Left lung (tissue), 10 donors: ENCODE measurements around the gene MOV10L1. TPM values are rescaled to one million over a fixed set of nuclear protein-coding genes. Genes with fewer than 3 reads are reported as not detected.

ENCODE experiments used
- ATAC-seq: fragments of 200-7000 bp; cut with Tn5 transposase; one replicate; pipeline ENCODE4 v1.9.1; 2020; ENCODE audit warnings: moderate library complexity
- DNase-seq, 4 donors: peaks; one replicate each; pipeline ENCODE4 v3.0.0-alpha.2; 2013 to 2020
- H3K27ac ChIP-seq, 2 donors: fragments of 200-600 bp; sonication (generic) in 1 of 2; one replicate each; pipeline versions ENCODE4 v1.5.0 to v1.8.0; 2020 to 2021
- H3K27me3 ChIP-seq, 2 donors: fragments of 200-600 bp; sonication (generic) in 1 of 2; one replicate each; pipeline versions ENCODE4 v1.5.0 to v1.8.0; 2020 to 2021
- H3K36me3 ChIP-seq, 2 donors: fragments of 200-600 bp; sonication (generic) in 1 of 2; one replicate each; pipeline versions ENCODE4 v1.5.0 to v1.8.0; 2020 to 2021
- H3K4me1 ChIP-seq, 2 donors: fragments of 200-600 bp; one replicate each; pipeline ENCODE4 v1.8.0; 2021
- H3K4me3 ChIP-seq, 2 donors: fragments of 200-600 bp; sonication (generic) in 1 of 2; one replicate each; pipeline versions ENCODE4 v1.5.0 to v1.8.0; 2020 to 2021; ENCODE audit warnings: mild to moderate bottlenecking in 1 of 2
- H3K9me3 ChIP-seq, 2 donors: fragments of 200-600 bp; sonication (generic) in 1 of 2; one replicate each; pipeline versions ENCODE4 v1.5.0 to v1.8.0; 2020 to 2021
- intact Hi-C, 2 donors: fragments of 100-400 bp; cut with DNase I; formaldehyde crosslinking; loops; one replicate each; pipeline versions ENCODE4 v1.11.2 to v1.14.2; 2022
- polyA plus RNA-seq, 6 donors: library from polyadenylated mRNA; unstranded; fragments of 120-200 nt; gene quantifications; one replicate each; pipeline ENCODE4 v1.2.1, GENCODE V29; 2013; ENCODE audit not compliant: insufficient read length in 6 of 6
- total RNA-seq, 2 donors: library from RNA; stranded (reverse); fragmentation: NEBNext Ultra II Directional; extraction: Animal tissue kit (Norgen Biotek cat#: 25700); gene quantifications; one replicate each; pipeline ENCODE4 v1.2.1, GENCODE V29; 2021
- TF ChIP-seq, protein P1 (sequence below), 2 donors: fragments of 200-600 bp; sonication (generic) in 1 of 2; IDR thresholded peaks; one replicate each; pipeline versions ENCODE4 v1.5.0 to v1.8.0; 2021; ENCODE audit warnings: antibody characterized with exemption in 2 of 2
- donor health status: DM: no; HTN: yes; CAD: no.
- donor health status: DM: no; HTN: no; CAD: no.

MOV10L1 gene
- total and polyA plus RNA-seq, 8 donors = 0.37 to 4.7 (median 2.2) TPM

GRCh38 chr22:50208939-50209892 lies 119.4 kb downstream of the MOV10L1 start:
- H3K27ac ChIP-seq = no peak overlapping the region
- intact Hi-C loops = no loop called here
- TF ChIP-seq, protein P1, sequence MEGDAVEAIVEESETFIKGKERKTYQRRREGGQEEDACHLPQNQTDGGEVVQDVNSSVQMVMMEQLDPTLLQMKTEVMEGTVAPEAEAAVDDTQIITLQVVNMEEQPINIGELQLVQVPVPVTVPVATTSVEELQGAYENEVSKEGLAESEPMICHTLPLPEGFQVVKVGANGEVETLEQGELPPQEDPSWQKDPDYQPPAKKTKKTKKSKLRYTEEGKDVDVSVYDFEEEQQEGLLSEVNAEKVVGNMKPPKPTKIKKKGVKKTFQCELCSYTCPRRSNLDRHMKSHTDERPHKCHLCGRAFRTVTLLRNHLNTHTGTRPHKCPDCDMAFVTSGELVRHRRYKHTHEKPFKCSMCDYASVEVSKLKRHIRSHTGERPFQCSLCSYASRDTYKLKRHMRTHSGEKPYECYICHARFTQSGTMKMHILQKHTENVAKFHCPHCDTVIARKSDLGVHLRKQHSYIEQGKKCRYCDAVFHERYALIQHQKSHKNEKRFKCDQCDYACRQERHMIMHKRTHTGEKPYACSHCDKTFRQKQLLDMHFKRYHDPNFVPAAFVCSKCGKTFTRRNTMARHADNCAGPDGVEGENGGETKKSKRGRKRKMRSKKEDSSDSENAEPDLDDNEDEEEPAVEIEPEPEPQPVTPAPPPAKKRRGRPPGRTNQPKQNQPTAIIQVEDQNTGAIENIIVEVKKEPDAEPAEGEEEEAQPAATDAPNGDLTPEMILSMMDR (IDR thresholded peaks at IDR 0.05) = no peak
- H3K4me3 ChIP-seq = no peak overlapping the region
- H3K36me3 ChIP-seq = peaks cover 0 to 81% of the 10 kb centered on the region in 2 donors
- no peaks in the 10 kb centered on the region for H3K27me3 ChIP-seq
- H3K4me1 ChIP-seq = peaks cover 0 to 41% of the 10 kb centered on the region in 2 donors
- H3K9me3 ChIP-seq = no peaks in the 10 kb centered on the region
- DNase-seq (peak in 1 of 4 donors; percentile 77), ATAC-seq (no peak)

- Histone ChIP-seq H3K4me1 (peaks cover 0 to 34% of the 10 kb centered on the region in 2 donors), H3K36me3 (peaks cover 0 to 87% of the 10 kb centered on the region in 2 donors), H3K4me3 (no peak overlapping the region), H3K27ac (no peak overlapping the region), H3K27me3 (no peaks in the 10 kb centered on the region), H3K9me3 (no peaks in the 10 kb centered on the region)
- intact Hi-C loops = loop anchor here in 1 of 2 donors (2.0 kb wide), 1 partner anchor 61 kb away; no protein-coding TSS in a partner anchor
- peak in 2 of 4 donors; percentile 75 to 80 for DNase-seq
- TF ChIP-seq, protein P1 (IDR thresholded peaks at IDR 0.05) = peak; percentile 79 to 89
- peak; percentile 60 for ATAC-seq
Observed at GRCh38 chr22:50209893-50210292, 120.1 kb downstream of the MOV10L1 start.

DNA sequence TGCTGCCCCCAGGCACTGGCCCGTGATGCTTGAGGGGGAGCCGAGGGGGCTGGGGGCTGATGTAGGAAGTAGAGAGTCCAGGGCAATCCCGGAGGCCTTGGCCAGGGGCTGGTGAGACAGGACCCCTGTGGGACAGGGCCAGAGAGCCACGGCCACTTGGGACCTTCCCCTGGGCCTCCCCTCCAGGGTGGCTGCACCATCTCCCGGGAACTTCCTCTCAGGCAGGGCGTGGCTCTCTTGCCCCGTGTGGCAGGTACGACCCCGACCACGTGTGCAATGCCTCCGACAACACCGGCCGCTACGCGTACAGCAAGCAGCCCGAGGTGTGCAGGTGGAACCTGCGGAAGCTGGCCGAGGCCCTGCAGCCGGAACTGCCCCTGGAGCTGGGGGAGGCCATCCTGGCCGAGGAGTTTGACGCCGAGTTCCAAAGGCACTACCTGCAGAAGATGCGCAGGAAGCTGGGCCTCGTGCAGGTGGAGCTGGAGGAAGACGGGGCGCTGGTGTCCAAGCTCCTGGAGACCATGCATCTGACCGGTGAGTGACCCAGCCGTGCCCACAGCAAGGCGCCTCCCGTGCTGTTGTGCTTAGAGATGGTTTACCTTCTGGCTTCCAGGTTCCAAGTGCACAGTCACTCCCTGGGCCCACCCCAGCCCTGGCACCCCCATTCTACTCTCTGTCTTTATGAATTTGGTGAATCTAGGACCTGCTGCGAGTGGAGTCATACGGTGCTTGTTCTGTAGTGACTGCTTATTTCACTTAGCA lies 120.8 kb downstream of the MOV10L1 start:
- Histone ChIP-seq H3K4me3 (no peak overlapping the region), H3K27ac (no peak overlapping the region), H3K27me3 (no peaks in the 10 kb centered on the region), H3K36me3 (peaks cover 0 to 93% of the 10 kb centered on the region in 2 donors), H3K9me3 (no peaks in the 10 kb centered on the region), H3K4me1 (peaks cover 0 to 28% of the 10 kb centered on the region in 2 donors)
- no peak for ATAC-seq
- TF ChIP-seq, protein P1 (IDR thresholded peaks at IDR 0.05) = no peak
- peak in 1 of 4 donors; percentile 78 for DNase-seq
- intact Hi-C loops = loop anchor here in 1 of 2 donors (2.0 kb wide), 1 partner anchor 62 kb away; no protein-coding TSS in a partner anchor

- Histone ChIP-seq H3K9me3 (no peaks in the 10 kb centered on the region), H3K27ac (no peak overlapping the region), H3K4me1 (peaks cover 0 to 26% of the 10 kb centered on the region in 2 donors), H3K27me3 (no peaks in the 10 kb centered on the region), H3K4me3 (no peak overlapping the region), H3K36me3 (peaks cover 0 to 93% of the 10 kb centered on the region in 2 donors)
- intact Hi-C loops = loop anchor here in 1 of 2 donors (2.0 kb wide), 1 partner anchor 62 kb away; no protein-coding TSS in a partner anchor
- ATAC-seq = no peak
- TF ChIP-seq, protein P1 (IDR thresholded peaks at IDR 0.05) = no peak
- DNase-seq = peak in 1 of 4 donors; percentile 10
Observed at GRCh38 chr22:50211147-50211546, 121.3 kb downstream of the MOV10L1 start.

Other genes starting within 250 kb of the MOV10L1 start
- 10 to 100 TPM; 12.8 to 13.8 TPM for gene ZBED4, start 236.2 kb upstream of the MOV10L1 start, total RNA-seq
- gene ZBED4, start 236.2 kb upstream of the MOV10L1 start, polyA plus RNA-seq = 10 to 100 TPM; 14.5 to 19.8 (median 16.3) TPM
- gene ALG12, start 171.6 kb upstream of the MOV10L1 start, total RNA-seq = 10 to 100 TPM; 29.4 to 35.2 TPM
- gene ALG12, start 171.6 kb upstream of the MOV10L1 start, polyA plus RNA-seq = 10 to 100 TPM; 16.4 to 32.6 (median 23.7) TPM
- 10 to 100 TPM; 59.7 to 79.7 TPM for gene CRELD2, start 171.4 kb upstream of the MOV10L1 start, total RNA-seq
- 10 to 100 TPM; 28.5 to 43.1 (median 31.7) TPM for gene CRELD2, start 171.4 kb upstream of the MOV10L1 start, polyA plus RNA-seq
- gene PIM3, start 129.2 kb upstream of the MOV10L1 start, total RNA-seq = 100 to 1,000 TPM in 1 of 2 donors, 10 to 100 TPM in 1; 80.6 to 129 TPM
- gene PIM3, start 129.2 kb upstream of the MOV10L1 start, polyA plus RNA-seq = 10 to 100 TPM; 21.3 to 40.4 (median 30.0) TPM
- not detected for gene IL17REL, start 77.2 kb upstream of the MOV10L1 start, total RNA-seq
- under 1 TPM in 5 of 6 donors, not detected in 1; 0.06 to 0.17 (median 0.07) TPM for gene IL17REL, start 77.2 kb upstream of the MOV10L1 start, polyA plus RNA-seq
- not detected for gene TTLL8, start 31.7 kb upstream of the MOV10L1 start, total RNA-seq
- not detected for gene TTLL8, start 31.7 kb upstream of the MOV10L1 start, polyA plus RNA-seq
- gene MLC1, start 4.6 kb upstream of the MOV10L1 start, total RNA-seq = 1 to 10 TPM in 1 of 2 donors, under 1 TPM in 1; 0.39 to 2.9 TPM
- gene MLC1, start 4.6 kb upstream of the MOV10L1 start, polyA plus RNA-seq = 1 to 10 TPM; 1.5 to 3.0 (median 2.1) TPM
- 1 to 10 TPM; 2.1 to 4.6 TPM for gene PANX2, start 80.7 kb downstream of the MOV10L1 start, total RNA-seq
- gene PANX2, start 80.7 kb downstream of the MOV10L1 start, polyA plus RNA-seq = under 1 TPM; 0.51 to 0.84 (median 0.61) TPM
- 10 to 100 TPM; 37.5 to 54.2 TPM for gene TRABD, start 95.9 kb downstream of the MOV10L1 start, total RNA-seq
- 10 to 100 TPM; 16.0 to 29.1 (median 22.1) TPM for gene TRABD, start 95.9 kb downstream of the MOV10L1 start, polyA plus RNA-seq
- 10 to 100 TPM; 19.5 to 22.0 TPM for gene SELENOO, start 111.0 kb downstream of the MOV10L1 start, total RNA-seq
- gene SELENOO, start 111.0 kb downstream of the MOV10L1 start, polyA plus RNA-seq = 10 to 100 TPM; 18.5 to 28.9 (median 21.8) TPM
- gene TUBGCP6, start 155.0 kb downstream of the MOV10L1 start, total RNA-seq = 10 to 100 TPM; 40.8 to 41.3 TPM
- 10 to 100 TPM; 37.2 to 50.1 (median 44.5) TPM for gene TUBGCP6, start 155.0 kb downstream of the MOV10L1 start, polyA plus RNA-seq
- 10 to 100 TPM; 39.1 to 42.2 TPM for gene HDAC10, start 161.3 kb downstream of the MOV10L1 start, total RNA-seq
- gene HDAC10, start 161.3 kb downstream of the MOV10L1 start, polyA plus RNA-seq = 10 to 100 TPM; 23.9 to 39.6 (median 34.0) TPM
- 10 to 100 TPM; 11.6 to 14.6 TPM for gene MAPK12, start 171.7 kb downstream of the MOV10L1 start, total RNA-seq
- gene MAPK12, start 171.7 kb downstream of the MOV10L1 start, polyA plus RNA-seq = 10 to 100 TPM; 14.2 to 31.4 (median 23.2) TPM
- 10 to 100 TPM; 10.3 to 15.1 TPM for gene MAPK11, start 180.4 kb downstream of the MOV10L1 start, total RNA-seq
- 10 to 100 TPM; 12.9 to 21.5 (median 14.7) TPM for gene MAPK11, start 180.4 kb downstream of the MOV10L1 start, polyA plus RNA-seq
- gene PLXNB2, start 217.6 kb downstream of the MOV10L1 start, total RNA-seq = 100 to 1,000 TPM; 237 to 391 TPM
- gene PLXNB2, start 217.6 kb downstream of the MOV10L1 start, polyA plus RNA-seq = 100 to 1,000 TPM; 116 to 149 (median 137) TPM
- 1 to 10 TPM; 7.3 to 8.2 TPM for gene DENND6B, start 237.0 kb downstream of the MOV10L1 start, total RNA-seq
- 10 to 100 TPM in 5 of 6 donors, 1 to 10 TPM in 1; 9.0 to 18.8 (median 14.0) TPM for gene DENND6B, start 237.0 kb downstream of the MOV10L1 start, polyA plus RNA-seq